ENCODE measurements around the gene CLCN3.

DNA sequence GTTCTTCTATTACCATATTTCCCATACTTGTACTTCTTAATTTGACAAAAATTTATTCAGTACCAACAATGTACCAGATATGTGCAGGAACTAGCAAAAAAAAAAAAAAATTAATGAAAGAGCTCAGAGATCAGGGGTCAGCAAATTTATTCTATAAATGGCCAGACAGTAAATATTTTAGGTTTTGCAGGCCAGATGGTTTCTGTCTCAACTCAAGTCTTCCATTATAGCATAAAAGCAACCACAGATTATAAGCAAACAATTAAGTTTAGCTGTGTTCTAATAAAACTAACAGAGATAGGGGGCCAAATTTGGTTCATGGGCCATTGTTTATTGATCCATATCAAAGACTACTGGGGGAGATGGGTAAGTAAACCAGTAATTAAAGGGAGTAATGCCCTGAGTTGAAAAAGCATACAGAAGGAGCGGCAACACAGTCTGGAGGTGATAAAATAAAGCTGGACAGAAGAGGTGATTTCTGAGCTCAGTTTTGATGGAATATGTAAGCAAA is 27.3 kb upstream of the CLCN3 start:
- TF ChIP-seq, protein P1, sequence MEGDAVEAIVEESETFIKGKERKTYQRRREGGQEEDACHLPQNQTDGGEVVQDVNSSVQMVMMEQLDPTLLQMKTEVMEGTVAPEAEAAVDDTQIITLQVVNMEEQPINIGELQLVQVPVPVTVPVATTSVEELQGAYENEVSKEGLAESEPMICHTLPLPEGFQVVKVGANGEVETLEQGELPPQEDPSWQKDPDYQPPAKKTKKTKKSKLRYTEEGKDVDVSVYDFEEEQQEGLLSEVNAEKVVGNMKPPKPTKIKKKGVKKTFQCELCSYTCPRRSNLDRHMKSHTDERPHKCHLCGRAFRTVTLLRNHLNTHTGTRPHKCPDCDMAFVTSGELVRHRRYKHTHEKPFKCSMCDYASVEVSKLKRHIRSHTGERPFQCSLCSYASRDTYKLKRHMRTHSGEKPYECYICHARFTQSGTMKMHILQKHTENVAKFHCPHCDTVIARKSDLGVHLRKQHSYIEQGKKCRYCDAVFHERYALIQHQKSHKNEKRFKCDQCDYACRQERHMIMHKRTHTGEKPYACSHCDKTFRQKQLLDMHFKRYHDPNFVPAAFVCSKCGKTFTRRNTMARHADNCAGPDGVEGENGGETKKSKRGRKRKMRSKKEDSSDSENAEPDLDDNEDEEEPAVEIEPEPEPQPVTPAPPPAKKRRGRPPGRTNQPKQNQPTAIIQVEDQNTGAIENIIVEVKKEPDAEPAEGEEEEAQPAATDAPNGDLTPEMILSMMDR (conservative IDR thresholded peaks at IDR 0.05; ENCODE audit: low read depth, low read length): no peak
- TF ChIP-seq, protein P2, sequence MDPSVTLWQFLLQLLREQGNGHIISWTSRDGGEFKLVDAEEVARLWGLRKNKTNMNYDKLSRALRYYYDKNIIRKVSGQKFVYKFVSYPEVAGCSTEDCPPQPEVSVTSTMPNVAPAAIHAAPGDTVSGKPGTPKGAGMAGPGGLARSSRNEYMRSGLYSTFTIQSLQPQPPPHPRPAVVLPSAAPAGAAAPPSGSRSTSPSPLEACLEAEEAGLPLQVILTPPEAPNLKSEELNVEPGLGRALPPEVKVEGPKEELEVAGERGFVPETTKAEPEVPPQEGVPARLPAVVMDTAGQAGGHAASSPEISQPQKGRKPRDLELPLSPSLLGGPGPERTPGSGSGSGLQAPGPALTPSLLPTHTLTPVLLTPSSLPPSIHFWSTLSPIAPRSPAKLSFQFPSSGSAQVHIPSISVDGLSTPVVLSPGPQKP (IDR thresholded peaks at IDR 0.05; ENCODE audit: borderline replicate concordance, low read depth, low read length): no peak
- no peak for TF ChIP-seq RAD21 (IDR thresholded peaks at IDR 0.05; ENCODE audit: low read length)
- no peak for TF ChIP-seq NFE2L2 (IDR thresholded peaks at IDR 0.05; ENCODE audit: low read depth, low read length)
- TF ChIP-seq MAZ (IDR thresholded peaks at IDR 0.05; ENCODE audit: borderline replicate concordance, low read depth, low read length): no peak
- no peak for TF ChIP-seq BHLHE40 (IDR thresholded peaks at IDR 0.05; ENCODE audit: low read depth, low read length)
- TF ChIP-seq POLR2A (IDR thresholded peaks at IDR 0.05; ENCODE audit: low read depth, low read length): no peak
- TF ChIP-seq CEBPB (IDR thresholded peaks at IDR 0.05; ENCODE audit: low read depth, low read length): no peak
- TF ChIP-seq SMC3 (IDR thresholded peaks at IDR 0.05; ENCODE audit: low read depth, low read length): no peak
- no peak for TF ChIP-seq CHD1 (IDR thresholded peaks at IDR 0.05; ENCODE audit: low read depth, low read length)
- no peak for TF ChIP-seq RFX5 (IDR thresholded peaks at IDR 0.05; ENCODE audit: low read depth, low read length)
- TF ChIP-seq FOS (IDR thresholded peaks at IDR 0.05; ENCODE audit: low read depth, low read length): no peak
